HG03095 (cell line): Measurements from ENCODE around the gene PTPRD.
"Not testable (repeated sequence)": the region's sequence is repeated elsewhere in the genome, so short reads cannot be mapped to it uniquely, and the experiment has no call there.

ENCODE experiments used
- ATAC-seq: cut with Tn5 transposase; IDR thresholded peaks from one replicate; pipeline ENCODE4 v1.9.1; 2021; ENCODE audit warnings: moderate library complexity; ENCODE audit not compliant: unreplicated experiment

The PTPRD gene

DNA sequence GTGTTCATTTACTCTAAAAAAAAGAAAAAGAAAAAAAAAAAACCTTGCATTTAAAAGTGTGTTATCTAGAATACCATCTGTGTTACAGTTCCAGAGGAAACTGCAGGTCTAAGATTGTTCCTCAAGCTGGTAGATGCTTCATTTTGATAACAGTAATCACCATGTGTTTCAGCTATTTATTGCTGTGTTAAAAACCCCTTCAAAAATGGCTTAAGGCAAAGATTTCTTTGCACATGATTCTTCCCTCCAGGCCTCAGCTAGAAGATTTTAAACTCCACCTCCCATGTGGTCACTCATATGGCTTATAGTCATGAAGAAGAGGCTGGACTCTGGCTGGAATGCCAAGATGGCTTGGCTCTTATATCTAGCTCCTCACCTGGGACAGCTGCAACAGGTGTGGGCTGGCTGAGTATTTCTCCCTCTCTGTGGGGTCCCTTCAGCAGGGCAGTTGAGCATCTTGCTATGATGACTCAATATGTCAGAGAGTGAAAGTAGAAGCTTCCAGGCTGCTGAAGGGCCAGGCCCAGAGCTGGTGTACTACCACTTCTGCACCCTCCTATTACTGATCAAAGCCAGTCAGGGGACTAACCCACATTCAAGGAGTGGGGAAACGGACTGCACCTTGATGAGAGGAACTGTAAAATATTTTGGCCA, 1892.8 kb downstream of the PTPRD start:
- ATAC-seq = no peak

GRCh38 chr9:8718121-8718725, 1894.6 kb downstream of the PTPRD start:
- ATAC-seq = no peak

- ATAC-seq = no peak
Observed at GRCh38 chr9:8717146-8717545, 1895.7 kb downstream of the PTPRD start.

DNA sequence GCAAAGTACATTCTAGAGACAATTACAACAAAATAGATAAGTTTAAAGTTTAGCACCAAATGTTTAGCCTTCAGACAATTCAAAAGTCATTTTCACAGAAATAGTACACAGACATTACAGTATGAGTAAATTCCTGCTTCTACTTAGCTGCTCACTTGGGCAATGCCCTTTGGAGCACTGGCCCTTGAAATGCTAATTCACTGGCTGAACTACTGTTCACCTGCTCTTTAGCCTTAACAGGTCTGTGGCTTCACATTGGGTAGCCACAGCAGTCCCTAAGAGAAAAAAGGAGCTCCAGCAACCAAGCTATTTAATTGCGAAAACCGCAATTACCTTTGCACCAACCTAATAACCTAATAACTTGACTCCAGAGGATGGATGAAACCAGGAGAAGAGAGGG, 1897.0 kb downstream of the PTPRD start:
- ATAC-seq = no peak

DNA sequence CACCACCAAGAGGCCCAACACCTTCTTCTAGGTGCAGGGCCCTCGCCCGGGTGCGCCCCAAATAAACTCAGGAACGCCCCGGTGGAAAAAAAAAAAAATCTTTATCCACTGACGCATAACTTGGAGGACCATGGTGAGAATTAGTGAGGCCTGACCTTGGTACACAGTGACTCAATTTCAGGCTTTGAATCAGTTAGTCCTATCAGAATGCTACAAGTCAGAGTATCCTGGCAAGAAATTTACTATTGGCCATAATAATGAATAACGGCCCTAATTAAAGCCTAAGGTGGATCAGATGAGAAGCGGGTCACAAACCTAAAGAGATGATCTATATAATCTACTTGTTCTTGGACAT, 1899.0 kb downstream of the PTPRD start:
- no peak for ATAC-seq

DNA sequence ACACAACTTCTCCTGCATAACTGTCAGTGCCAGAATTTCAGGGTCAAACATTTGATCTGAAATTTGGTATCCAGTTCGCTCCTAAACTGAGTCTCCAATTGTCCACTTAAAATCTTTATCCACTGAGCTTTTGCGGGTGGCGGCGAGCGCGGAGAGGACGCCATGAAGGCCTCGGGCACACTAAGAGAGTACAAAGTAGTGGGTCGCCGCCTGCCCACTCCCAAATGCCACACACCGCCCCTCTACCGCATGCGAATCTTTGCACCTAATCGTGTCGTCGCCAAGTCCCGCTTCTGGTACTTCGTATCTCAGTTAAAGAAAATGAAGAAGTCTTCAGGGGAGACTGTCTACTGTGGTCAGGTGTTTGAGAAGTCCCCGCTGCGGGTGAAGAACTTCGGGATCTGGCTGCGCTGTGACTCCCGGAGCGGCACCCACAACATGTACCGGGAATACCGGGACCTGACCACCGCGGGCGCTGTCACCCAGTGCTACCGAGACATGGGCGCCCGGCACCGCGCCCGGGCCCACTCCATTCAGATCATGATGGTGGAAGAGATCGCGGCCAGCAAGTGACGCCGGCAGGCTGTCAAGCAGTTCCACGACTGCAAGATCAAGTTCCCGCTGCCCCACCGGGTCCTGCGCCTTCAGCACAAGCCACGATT, 1899.5 kb downstream of the PTPRD start:
- no peak for ATAC-seq

- ATAC-seq = no peak
Observed at GRCh38 chr9:8709731-8710130, 1903.1 kb downstream of the PTPRD start.

DNA sequence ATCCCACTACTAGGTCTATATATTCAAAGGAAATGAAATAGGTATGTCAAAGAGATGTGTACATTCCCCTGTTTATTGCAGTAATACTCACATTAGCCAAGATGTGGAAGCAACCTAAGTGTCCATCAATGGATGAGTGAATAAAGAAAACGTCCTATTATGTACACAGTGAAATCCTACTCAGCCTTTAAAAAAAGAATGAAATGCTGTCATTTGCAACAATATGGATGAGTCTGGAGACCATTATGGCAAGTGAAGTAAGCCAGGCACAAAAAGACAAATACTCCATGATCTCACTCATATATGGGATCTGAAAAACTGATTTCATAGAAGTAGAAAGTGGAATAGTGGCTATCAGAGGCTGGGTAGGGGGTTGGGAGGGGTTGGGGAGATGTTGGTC, 1904.1 kb downstream of the PTPRD start:
- no peak for ATAC-seq

- no peak for ATAC-seq
Observed at GRCh38 chr9:8706998-8707397, 1905.8 kb downstream of the PTPRD start.

DNA sequence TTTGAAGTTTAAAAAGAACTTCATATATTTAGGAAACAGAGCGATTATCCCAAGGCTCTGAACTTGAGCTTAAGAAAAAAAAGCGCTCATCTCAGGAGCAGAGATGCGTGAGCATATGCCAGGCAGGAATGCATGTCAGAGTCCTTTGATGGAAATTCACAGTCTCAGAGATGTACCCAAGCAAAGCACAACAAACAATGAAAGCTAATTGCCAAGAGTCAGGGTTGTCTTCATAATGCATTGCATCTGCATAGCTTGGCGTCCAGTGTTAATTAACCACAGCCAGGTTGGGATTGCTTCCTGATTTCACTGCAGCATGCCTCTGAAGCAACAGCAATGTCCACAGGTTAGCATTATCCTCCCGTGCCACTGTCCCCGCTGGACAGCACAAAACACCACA, 1906.3 kb downstream of the PTPRD start:
- ATAC-seq = no peak

DNA sequence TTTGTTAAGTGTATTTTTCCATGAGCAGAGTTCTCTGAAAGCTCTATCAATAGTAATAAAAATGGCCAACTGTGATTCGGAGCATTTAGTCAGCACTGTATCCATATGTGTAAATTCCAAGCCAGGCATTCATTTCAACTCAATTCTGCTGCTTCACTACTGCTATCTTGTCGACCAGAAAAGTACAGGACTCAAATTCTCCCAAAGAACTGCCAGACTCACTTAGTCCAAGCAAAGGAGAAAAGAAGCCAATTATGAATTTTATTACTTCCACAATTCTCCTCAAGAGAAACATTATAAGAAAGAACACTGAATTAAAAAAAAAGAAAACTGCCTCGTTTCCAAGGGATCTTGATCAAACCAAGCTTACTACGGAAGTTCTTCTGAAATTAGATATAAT, 1906.9 kb downstream of the PTPRD start:
- ATAC-seq = no peak

DNA sequence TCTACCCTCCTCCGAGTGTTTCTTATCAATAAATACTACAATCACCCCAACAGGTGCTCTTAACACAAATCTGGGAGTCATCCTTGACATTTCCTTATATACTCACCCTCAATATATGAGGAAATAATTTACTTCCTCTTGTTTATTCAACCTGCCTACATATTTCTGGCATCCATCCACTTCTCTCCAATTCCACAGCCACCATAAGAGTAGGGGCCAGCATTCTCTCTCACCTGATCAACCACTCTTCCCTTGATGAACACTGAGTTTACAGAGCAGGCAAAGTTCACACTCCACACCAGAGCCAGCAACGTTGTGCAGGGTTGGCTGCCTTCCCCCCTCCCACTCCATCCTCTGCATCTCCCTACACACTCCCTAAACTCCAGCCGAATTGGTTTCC, 1908.9 kb downstream of the PTPRD start:
- no peak for ATAC-seq

GRCh38 chr9:8701904-8702303, 1910.9 kb downstream of the PTPRD start:
- ATAC-seq = no peak

DNA sequence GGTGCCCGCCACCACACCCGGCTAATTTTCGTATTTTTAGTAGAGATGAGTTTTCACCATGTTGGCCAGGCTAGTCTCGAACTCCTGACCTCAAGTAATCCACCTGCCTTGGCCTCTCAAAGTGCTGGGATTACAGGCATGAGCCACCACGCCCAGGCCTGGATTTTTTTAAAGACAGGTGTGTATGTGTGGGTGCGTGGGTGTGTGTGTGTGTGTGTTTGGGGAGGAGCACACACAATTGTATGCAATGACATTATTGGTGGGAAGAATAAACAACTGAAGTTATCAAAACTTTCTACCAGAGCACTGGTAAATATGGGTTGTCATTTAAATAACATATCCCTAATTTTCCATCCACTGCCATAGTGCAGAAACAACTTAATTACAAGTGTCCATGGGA, 1915.2 kb downstream of the PTPRD start:
- ATAC-seq = not testable (repeated sequence)

GRCh38 chr9:8696516-8696915, 1916.3 kb downstream of the PTPRD start:
- no peak for ATAC-seq

- ATAC-seq = no peak
Observed at GRCh38 chr9:8694983-8695588, 1917.7 kb downstream of the PTPRD start.

GRCh38 chr9:8693464-8693863, 1919.3 kb downstream of the PTPRD start:
- no peak for ATAC-seq

GRCh38 chr9:8686516-8686915, 1926.3 kb downstream of the PTPRD start:
- ATAC-seq = no peak

GRCh38 chr9:8685825-8686224, 1927.0 kb downstream of the PTPRD start:
- ATAC-seq = no peak

DNA sequence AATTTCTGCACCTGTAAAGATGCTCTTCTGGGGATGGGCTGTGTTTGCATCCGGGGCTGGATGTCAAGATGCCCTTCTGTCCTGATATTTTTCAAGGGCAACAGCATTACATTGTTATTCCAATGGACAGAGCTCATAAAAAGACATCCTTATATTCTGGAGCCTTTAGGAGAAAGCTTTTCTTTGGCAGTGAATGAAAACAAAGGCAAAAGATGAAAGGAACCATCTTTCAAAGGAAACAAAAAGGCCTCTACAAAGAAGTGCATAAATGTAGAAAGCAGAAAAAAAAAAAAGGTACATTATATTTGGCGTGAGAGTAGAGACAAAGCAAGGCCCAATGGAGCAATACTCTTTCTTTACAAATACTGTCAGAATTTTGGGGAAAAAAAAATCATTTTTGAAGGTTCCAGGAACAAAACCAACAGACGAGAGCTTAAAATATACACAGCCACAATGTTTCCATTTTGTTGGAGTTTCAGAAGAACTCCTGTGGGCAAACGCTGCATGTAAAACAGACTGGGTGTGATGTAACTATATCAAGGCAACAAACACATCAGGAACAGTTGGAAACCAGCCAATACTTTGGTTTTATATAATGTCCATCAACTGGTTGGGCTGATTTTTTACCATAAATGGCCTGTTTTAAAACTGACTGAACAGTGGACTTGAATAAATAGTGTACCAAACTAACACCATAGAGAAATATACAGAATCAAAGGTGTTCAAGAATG, 1927.7 kb downstream of the PTPRD start:
- ATAC-seq = no peak

- no peak for ATAC-seq
Observed at GRCh38 chr9:8683496-8683895, 1929.3 kb downstream of the PTPRD start.
